ENCODE results near the gene RBSN.

DNA sequence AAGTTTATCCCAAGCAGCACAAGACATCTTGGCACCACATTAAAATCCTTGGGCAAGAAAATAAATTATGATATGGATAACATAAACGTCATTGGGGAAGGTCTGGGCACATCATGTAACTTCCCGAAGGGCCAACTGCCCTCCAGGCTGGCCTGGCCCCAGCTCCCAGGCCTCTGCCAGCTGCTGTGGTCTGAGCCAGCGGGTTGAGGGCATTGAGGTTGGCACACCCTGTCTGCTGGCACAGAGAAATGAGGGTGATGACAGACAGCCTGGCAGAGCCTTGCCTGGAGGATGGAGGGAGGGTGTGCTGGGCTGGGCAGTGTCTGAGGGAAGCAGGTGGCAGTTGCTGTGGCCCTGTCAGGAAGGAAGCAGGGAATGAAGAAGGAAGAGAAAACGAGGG is 3.3 kb upstream of the RBSN start:
- TF ChIP-seq, protein P1, sequence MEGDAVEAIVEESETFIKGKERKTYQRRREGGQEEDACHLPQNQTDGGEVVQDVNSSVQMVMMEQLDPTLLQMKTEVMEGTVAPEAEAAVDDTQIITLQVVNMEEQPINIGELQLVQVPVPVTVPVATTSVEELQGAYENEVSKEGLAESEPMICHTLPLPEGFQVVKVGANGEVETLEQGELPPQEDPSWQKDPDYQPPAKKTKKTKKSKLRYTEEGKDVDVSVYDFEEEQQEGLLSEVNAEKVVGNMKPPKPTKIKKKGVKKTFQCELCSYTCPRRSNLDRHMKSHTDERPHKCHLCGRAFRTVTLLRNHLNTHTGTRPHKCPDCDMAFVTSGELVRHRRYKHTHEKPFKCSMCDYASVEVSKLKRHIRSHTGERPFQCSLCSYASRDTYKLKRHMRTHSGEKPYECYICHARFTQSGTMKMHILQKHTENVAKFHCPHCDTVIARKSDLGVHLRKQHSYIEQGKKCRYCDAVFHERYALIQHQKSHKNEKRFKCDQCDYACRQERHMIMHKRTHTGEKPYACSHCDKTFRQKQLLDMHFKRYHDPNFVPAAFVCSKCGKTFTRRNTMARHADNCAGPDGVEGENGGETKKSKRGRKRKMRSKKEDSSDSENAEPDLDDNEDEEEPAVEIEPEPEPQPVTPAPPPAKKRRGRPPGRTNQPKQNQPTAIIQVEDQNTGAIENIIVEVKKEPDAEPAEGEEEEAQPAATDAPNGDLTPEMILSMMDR (IDR thresholded peaks at IDR 0.05), result no peak
- peak in 1 of 2 donors; percentile 60 for TF ChIP-seq POLR2AphosphoS5 (IDR thresholded peaks at IDR 0.05; ENCODE audit: insufficient read depth in 1 of 2, low read depth in 1 of 2)

All from vagina (tissue), 2 donors.